ENCODE measurements around the gene DALRD3. TPM values are rescaled to one million over a fixed set of nuclear protein-coding genes. Genes with fewer than 3 reads are reported as not detected.
A peak's percentile ranks its signal among the peaks of the same experiment; 100 is the strongest.

DALRD3 gene
- total RNA-seq, 1 experiment from 2014 or later: 53.4 TPM

DNA sequence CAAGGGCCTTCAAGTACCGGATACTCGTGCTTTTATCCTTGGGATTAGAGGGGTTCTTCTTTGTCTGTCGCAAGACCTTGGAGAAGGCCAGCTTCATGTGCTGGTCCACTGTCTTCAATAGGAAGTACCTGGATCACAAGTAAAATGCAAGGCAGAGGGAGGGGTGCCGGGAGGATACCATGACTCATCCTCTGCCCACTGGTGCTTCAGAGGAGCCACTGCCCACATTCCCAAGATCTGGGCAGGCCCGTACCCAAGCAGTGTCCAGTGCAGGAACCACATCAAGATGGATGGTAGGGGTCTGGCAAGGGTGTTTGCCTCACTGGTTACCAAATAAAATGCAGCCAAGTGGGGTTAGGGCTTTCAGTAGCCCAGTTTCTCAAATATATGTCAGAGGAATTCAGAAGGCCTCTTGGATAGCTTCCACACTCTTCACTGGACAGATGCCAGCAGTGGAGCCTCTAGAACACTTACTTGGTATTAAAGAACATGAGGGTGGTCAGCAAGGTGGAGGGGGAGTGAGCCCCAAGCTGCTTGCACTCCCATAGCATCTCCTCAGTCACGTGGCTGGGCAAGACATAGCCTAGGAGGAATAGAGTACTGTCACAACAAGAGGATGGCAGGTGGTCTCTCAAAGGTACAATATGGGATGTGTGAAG, 14.4 kb upstream of the DALRD3 start:
- H3K36me3 ChIP-seq (ENCODE audit: insufficient read depth, low read length): peaks cover 32% of the 10 kb centered on the region; the same call in 1 of the 2 replicates
- no peaks in the 10 kb centered on the region for H3K9me2 ChIP-seq (replicated peaks; ENCODE audit: insufficient read depth, low read length)
- H3K9me3 ChIP-seq (ENCODE audit: low read length): no peaks in the 10 kb centered on the region
- no peak for DNase-seq
- H3K4me1 ChIP-seq (ENCODE audit: low read length): peaks cover 19% of the 10 kb centered on the region
- no peak overlapping the region for H3K9ac ChIP-seq (ENCODE audit: low read length)
- peaks cover 17% of the 10 kb centered on the region for H3K79me2 ChIP-seq (ENCODE audit: low read length)
- H3K4me2 ChIP-seq (ENCODE audit: low read depth, low read length, poor library complexity, severe bottlenecking): no peak overlapping the region
- no peaks in the 10 kb centered on the region for H4K20me1 ChIP-seq (ENCODE audit: insufficient read depth, low read depth, low read length)
- H3K4me3 ChIP-seq (ENCODE audit: low read length): no peak overlapping the region
- no peaks in the 10 kb centered on the region for H3K27me3 ChIP-seq (ENCODE audit: low read length)
- H3K27ac ChIP-seq (ENCODE audit: low read length): no peak overlapping the region
- H2AFZ ChIP-seq (ENCODE audit: low read length): no peak overlapping the region

DNA sequence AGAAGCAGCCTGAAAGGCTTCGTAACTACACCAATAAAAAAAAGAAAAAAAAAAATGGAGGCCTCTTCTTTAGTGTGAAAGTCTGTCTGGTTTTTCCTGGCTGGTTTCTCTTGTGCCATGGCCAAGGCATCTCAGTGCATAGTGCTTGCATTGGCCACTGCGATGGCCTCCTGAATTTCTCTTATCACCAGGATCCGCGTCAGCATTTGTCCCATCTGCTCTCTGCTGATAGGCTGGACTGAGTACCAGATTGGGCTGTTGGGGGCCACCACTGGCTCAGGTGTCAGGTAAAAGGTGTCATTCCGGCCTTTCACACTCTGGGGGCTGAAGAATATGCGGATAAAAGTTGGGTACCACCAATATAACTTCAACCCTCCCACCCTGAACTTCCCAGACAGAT, 11.9 kb upstream of the DALRD3 start:
- Histone ChIP-seq H3K27me3 (ENCODE audit: low read length) (no peaks in the 10 kb centered on the region), H3K36me3 (ENCODE audit: insufficient read depth, low read length) (peaks cover 41% of the 10 kb centered on the region; the same call in 1 of the 2 replicates), H3K27ac (ENCODE audit: low read length) (no peak overlapping the region), H3K9me2 (replicated peaks; ENCODE audit: insufficient read depth, low read length) (no peaks in the 10 kb centered on the region), H3K79me2 (ENCODE audit: low read length) (peaks cover 31% of the 10 kb centered on the region), H4K20me1 (ENCODE audit: insufficient read depth, low read depth, low read length) (peaks cover 1% of the 10 kb centered on the region; the same call in 1 of the 2 replicates), H3K4me2 (ENCODE audit: low read depth, low read length, poor library complexity, severe bottlenecking) (no peak overlapping the region), H3K4me1 (ENCODE audit: low read length) (peaks cover 43% of the 10 kb centered on the region), H3K4me3 (ENCODE audit: low read length) (no peak overlapping the region), H2AFZ (ENCODE audit: low read length) (no peak overlapping the region), H3K9me3 (ENCODE audit: low read length) (no peaks in the 10 kb centered on the region), H3K9ac (ENCODE audit: low read length) (no peak overlapping the region)
- DNase-seq: no peak

DNA sequence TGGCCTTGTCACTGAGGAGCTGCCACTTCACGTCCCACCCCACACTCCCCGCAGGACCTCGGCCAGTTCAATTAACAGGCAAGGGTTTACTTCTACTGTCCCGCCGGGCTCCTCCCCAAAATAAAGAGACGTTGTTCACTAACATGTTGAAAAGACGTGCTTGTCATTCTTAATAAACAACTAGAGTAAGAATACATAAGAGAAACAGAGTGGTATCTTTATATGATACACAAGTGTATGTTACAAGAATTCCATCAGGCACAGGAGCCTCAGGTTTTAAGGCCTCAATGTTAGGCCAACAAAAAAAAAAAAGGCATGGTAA, 11.1 kb upstream of the DALRD3 start:
- Histone ChIP-seq H3K9me2 (replicated peaks; ENCODE audit: insufficient read depth, low read length) (no peaks in the 10 kb centered on the region), H3K36me3 (ENCODE audit: insufficient read depth, low read length) (peaks cover 41% of the 10 kb centered on the region), H3K4me1 (ENCODE audit: low read length) (peaks cover 51% of the 10 kb centered on the region), H3K27me3 (ENCODE audit: low read length) (no peaks in the 10 kb centered on the region), H3K4me2 (ENCODE audit: low read depth, low read length, poor library complexity, severe bottlenecking) (peak overlapping the region; percentile 91), H3K9me3 (ENCODE audit: low read length) (no peaks in the 10 kb centered on the region), H3K9ac (ENCODE audit: low read length) (peak overlapping the region; percentile 62), H3K4me3 (ENCODE audit: low read length) (peak overlapping the region; percentile 76), H3K79me2 (ENCODE audit: low read length) (peaks cover 39% of the 10 kb centered on the region), H2AFZ (ENCODE audit: low read length) (no peak overlapping the region), H3K27ac (ENCODE audit: low read length) (peak overlapping the region; percentile 30; the same call in 1 of the 2 replicates), H4K20me1 (ENCODE audit: insufficient read depth, low read depth, low read length) (peaks cover 6% of the 10 kb centered on the region; the same call in 1 of the 2 replicates)
- DNase-seq: no peak

DNA sequence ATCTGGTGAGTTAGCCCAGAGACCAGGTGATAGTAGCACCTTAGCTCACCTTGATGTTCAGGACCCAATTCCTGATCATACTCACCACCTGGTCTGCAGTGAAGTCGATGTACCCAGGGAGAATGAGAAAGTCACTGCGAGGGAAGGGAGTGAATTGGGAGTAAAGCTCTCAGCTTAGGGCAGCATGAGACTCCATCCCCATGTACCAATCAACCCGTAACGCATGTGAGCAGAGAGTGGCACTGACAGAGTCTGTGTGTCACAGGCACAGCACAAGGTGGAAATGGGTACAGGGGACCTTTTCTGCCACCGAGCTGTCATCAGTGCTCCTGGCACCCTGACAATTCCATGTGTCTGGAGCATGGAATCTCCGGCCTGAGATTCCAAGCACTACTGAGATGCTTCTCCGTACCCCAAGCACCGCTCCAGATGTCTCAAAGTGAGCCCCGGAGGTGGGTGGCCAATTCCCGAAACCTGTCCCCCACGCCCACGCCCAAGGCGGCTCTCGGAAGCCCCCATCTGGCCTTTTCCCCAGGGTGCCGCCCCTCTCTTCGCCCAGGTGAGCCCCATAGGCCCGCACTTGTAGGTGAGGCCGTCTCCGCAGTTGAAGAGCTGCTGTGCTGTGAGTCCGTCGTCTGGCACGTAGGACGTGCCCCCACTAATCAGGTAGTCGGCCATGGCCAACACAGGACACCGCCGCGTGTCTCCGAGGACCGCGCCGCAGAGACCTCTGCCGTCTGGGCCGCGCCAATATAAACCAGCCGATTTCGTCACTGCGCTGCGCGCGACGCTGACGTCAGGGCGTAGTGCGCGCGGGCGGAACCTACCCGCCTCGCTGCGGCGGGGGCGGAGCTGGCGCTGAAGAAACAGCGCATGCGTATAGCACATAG, 10.5 kb upstream of the DALRD3 start, which contains the start of gene IMPDH2:
IMPDH2 (minus strand) TSS at position 726 of the 890 bp plus-strand sequence; CDS start at position 678, 48 bp downstream.
- peak; percentile 98 for DNase-seq
- Histone ChIP-seq H3K9ac (ENCODE audit: low read length) (peak within 1 kb of the TSS; percentile 99), H3K9me2 (replicated peaks; ENCODE audit: insufficient read depth, low read length) (no peaks in the 10 kb centered on the region), H2AFZ (ENCODE audit: low read length) (no peak within 1 kb of the TSS), H3K27ac (ENCODE audit: low read length) (peak within 1 kb of the TSS; percentile 77), H3K4me1 (ENCODE audit: low read length) (peaks cover 57% of the 10 kb centered on the region), H3K4me2 (ENCODE audit: low read depth, low read length, poor library complexity, severe bottlenecking) (peak within 1 kb of the TSS; percentile 91), H3K9me3 (ENCODE audit: low read length) (no peaks in the 10 kb centered on the region), H3K79me2 (ENCODE audit: low read length) (peaks cover 45% of the 10 kb centered on the region), H3K36me3 (ENCODE audit: insufficient read depth, low read length) (peaks cover 47% of the 10 kb centered on the region), H3K27me3 (ENCODE audit: low read length) (no peaks in the 10 kb centered on the region), H3K4me3 (ENCODE audit: low read length) (peak within 1 kb of the TSS; percentile 76), H4K20me1 (ENCODE audit: insufficient read depth, low read depth, low read length) (peaks cover 11% of the 10 kb centered on the region; the same call in 1 of the 2 replicates)

DNA sequence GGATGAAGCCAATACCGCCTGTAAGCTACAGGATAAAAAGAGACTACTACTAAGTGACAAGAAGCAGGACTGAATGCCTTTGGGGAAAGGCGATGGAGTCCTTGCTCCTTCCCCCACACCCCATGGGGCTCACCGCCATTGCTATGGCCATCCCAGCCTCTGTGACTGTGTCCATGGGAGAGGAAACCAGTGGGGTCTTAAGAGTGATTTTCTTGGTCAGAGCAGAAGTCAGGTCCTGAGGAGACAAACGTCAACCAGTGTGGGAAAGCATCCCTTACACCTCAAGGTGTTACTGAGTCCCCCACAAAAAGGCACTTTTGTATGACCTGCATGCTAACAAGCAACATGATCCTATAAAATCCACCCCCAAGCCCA, 9.9 kb upstream of the DALRD3 start:
- H4K20me1 ChIP-seq (ENCODE audit: insufficient read depth, low read depth, low read length): peaks cover 11% of the 10 kb centered on the region; the same call in 1 of the 2 replicates
- H3K79me2 ChIP-seq (ENCODE audit: low read length): peaks cover 51% of the 10 kb centered on the region
- no peaks in the 10 kb centered on the region for H3K9me2 ChIP-seq (replicated peaks; ENCODE audit: insufficient read depth, low read length)
- H3K27ac ChIP-seq (ENCODE audit: low read length): peak overlapping the region; percentile 77
- peak; percentile 54 for DNase-seq
- no peaks in the 10 kb centered on the region for H3K27me3 ChIP-seq (ENCODE audit: low read length)
- H3K4me1 ChIP-seq (ENCODE audit: low read length): peaks cover 62% of the 10 kb centered on the region
- H3K9me3 ChIP-seq (ENCODE audit: low read length): no peaks in the 10 kb centered on the region
- H2AFZ ChIP-seq (ENCODE audit: low read length): no peak overlapping the region
- peaks cover 51% of the 10 kb centered on the region for H3K36me3 ChIP-seq (ENCODE audit: insufficient read depth, low read length)
- H3K4me3 ChIP-seq (ENCODE audit: low read length): peak overlapping the region; percentile 76
- H3K9ac ChIP-seq (ENCODE audit: low read length): peak overlapping the region; percentile 99
- H3K4me2 ChIP-seq (ENCODE audit: low read depth, low read length, poor library complexity, severe bottlenecking): peak overlapping the region; percentile 91

DNA sequence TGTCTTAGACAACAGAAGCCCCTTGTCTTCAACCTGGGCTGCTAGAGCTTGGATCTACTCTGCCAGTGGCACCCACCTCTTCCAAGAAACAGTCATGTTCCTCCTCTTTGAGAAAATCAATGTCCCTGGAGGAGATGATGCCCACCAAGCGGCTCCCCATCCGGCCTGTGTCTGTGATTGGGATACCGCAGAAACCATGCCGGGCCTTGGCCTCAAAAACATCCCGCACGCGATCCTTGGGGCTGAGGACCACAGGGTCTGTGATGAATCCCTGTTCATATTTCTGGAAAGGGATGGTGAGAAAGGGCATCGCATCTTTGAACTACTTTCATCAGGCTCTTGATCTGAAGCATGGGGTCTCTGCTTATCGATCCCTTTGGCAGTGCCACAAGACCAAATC, 9.3 kb upstream of the DALRD3 start:
- no peak overlapping the region for H2AFZ ChIP-seq (ENCODE audit: low read length)
- peak overlapping the region; percentile 77; the same call in 1 of the 2 replicates for H3K27ac ChIP-seq (ENCODE audit: low read length)
- peak overlapping the region; percentile 76; the same call in 1 of the 2 replicates for H3K4me3 ChIP-seq (ENCODE audit: low read length)
- peaks cover 67% of the 10 kb centered on the region for H3K4me1 ChIP-seq (ENCODE audit: low read length)
- H3K4me2 ChIP-seq (ENCODE audit: low read depth, low read length, poor library complexity, severe bottlenecking): peak overlapping the region; percentile 91
- peak overlapping the region; percentile 99; the same call in 1 of the 2 replicates for H3K9ac ChIP-seq (ENCODE audit: low read length)
- no peaks in the 10 kb centered on the region for H3K9me2 ChIP-seq (replicated peaks; ENCODE audit: insufficient read depth, low read length)
- H3K36me3 ChIP-seq (ENCODE audit: insufficient read depth, low read length): peaks cover 49% of the 10 kb centered on the region
- H3K79me2 ChIP-seq (ENCODE audit: low read length): peaks cover 57% of the 10 kb centered on the region
- H3K27me3 ChIP-seq (ENCODE audit: low read length): no peaks in the 10 kb centered on the region
- H3K9me3 ChIP-seq (ENCODE audit: low read length): no peaks in the 10 kb centered on the region
- peaks cover 11% of the 10 kb centered on the region; the same call in 1 of the 2 replicates for H4K20me1 ChIP-seq (ENCODE audit: insufficient read depth, low read depth, low read length)
- no peak for DNase-seq

DNA sequence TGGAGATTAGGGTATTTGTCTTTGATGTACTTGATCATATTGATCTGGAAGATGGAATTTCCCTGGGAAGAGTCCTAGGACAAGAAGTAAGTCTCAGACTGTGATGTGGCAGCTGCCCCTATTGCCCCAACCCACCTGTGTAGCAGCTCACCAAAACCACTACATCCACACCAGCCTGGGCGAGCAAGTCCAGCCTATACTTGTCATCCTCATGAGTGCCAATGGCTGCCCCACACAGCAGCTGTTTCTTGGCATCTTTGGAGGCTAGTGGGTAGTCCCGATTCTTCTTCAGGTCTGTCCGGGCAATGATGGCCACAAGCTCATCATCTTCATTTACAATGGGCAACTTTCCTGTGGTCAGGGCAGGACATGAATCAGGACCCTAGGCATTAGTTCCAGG, 8.2 kb upstream of the DALRD3 start:
- Histone ChIP-seq H3K4me1 (ENCODE audit: low read length) (peaks cover 67% of the 10 kb centered on the region), H3K9me3 (ENCODE audit: low read length) (no peaks in the 10 kb centered on the region), H4K20me1 (ENCODE audit: insufficient read depth, low read depth, low read length) (peaks cover 11% of the 10 kb centered on the region; the same call in 1 of the 2 replicates), H3K27ac (ENCODE audit: low read length) (no peak overlapping the region), H3K27me3 (ENCODE audit: low read length) (no peaks in the 10 kb centered on the region), H3K4me3 (ENCODE audit: low read length) (no peak overlapping the region), H3K36me3 (ENCODE audit: insufficient read depth, low read length) (peaks cover 41% of the 10 kb centered on the region), H2AFZ (ENCODE audit: low read length) (no peak overlapping the region), H3K4me2 (ENCODE audit: low read depth, low read length, poor library complexity, severe bottlenecking) (peak overlapping the region; percentile 91), H3K9me2 (replicated peaks; ENCODE audit: insufficient read depth, low read length) (no peaks in the 10 kb centered on the region), H3K9ac (ENCODE audit: low read length) (no peak overlapping the region), H3K79me2 (ENCODE audit: low read length) (peaks cover 63% of the 10 kb centered on the region)
- DNase-seq: no peak
